ENCODE measurements around the gene LUM. TPM values are rescaled to one million over a fixed set of nuclear protein-coding genes. Genes with fewer than 3 reads are reported as not detected.
A peak's percentile ranks its signal among the peaks of the same experiment; 100 is the strongest.

Gene LUM
- total RNA-seq, 1 donor from 2014 or later, result 481 TPM

GRCh38 chr12:91099341-91099740, 12.0 kb downstream of the LUM start:
- peaks cover 58% of the 10 kb centered on the region for H3K4me1 Mint-ChIP-seq (ENCODE audit: low read depth)
- peaks cover 2% of the 10 kb centered on the region for H3K9me3 Mint-ChIP-seq (ENCODE audit: low read depth)
- no peak for TF ChIP-seq CTCF (IDR thresholded peaks at IDR 0.05)
- peak overlapping the region; percentile 83 for H3K27ac Mint-ChIP-seq (ENCODE audit: unreplicated experiment)
- DNase-seq (ENCODE audit: low spot score), result no peak
- no peak overlapping the region for H3K4me3 Mint-ChIP-seq (ENCODE audit: unreplicated experiment)
- H3K27me3 Mint-ChIP-seq (ENCODE audit: low read depth), result no peaks in the 10 kb centered on the region
- peaks cover 9% of the 10 kb centered on the region for H3K36me3 Mint-ChIP-seq (ENCODE audit: low read depth)

- DNase-seq (ENCODE audit: low spot score), result no peak
- peak overlapping the region; percentile 83 for H3K27ac Mint-ChIP-seq (ENCODE audit: unreplicated experiment)
- H3K4me1 Mint-ChIP-seq (ENCODE audit: low read depth), result peaks cover 62% of the 10 kb centered on the region
- no peaks in the 10 kb centered on the region for H3K27me3 Mint-ChIP-seq (ENCODE audit: low read depth)
- H3K4me3 Mint-ChIP-seq (ENCODE audit: unreplicated experiment), result no peak overlapping the region
- peaks cover 7% of the 10 kb centered on the region for H3K36me3 Mint-ChIP-seq (ENCODE audit: low read depth)
- peaks cover 2% of the 10 kb centered on the region for H3K9me3 Mint-ChIP-seq (ENCODE audit: low read depth)
- no peak for TF ChIP-seq CTCF (IDR thresholded peaks at IDR 0.05)
Observed at GRCh38 chr12:91098941-91099340, 12.4 kb downstream of the LUM start.

- H3K27ac Mint-ChIP-seq (ENCODE audit: unreplicated experiment), result peak overlapping the region; percentile 96
- DNase-seq (ENCODE audit: low spot score), result no peak
- peaks cover 2% of the 10 kb centered on the region for H3K9me3 Mint-ChIP-seq (ENCODE audit: low read depth)
- H3K36me3 Mint-ChIP-seq (ENCODE audit: low read depth), result peaks cover 5% of the 10 kb centered on the region
- no peak for TF ChIP-seq CTCF (IDR thresholded peaks at IDR 0.05)
- no peaks in the 10 kb centered on the region for H3K27me3 Mint-ChIP-seq (ENCODE audit: low read depth)
- H3K4me1 Mint-ChIP-seq (ENCODE audit: low read depth), result peaks cover 67% of the 10 kb centered on the region
- H3K4me3 Mint-ChIP-seq (ENCODE audit: unreplicated experiment), result no peak overlapping the region
Observed at GRCh38 chr12:91098461-91098860, 12.8 kb downstream of the LUM start.

- no peak overlapping the region for H3K4me3 Mint-ChIP-seq (ENCODE audit: unreplicated experiment)
- H3K27me3 Mint-ChIP-seq (ENCODE audit: low read depth), result no peaks in the 10 kb centered on the region
- peaks cover 10% of the 10 kb centered on the region for H3K36me3 Mint-ChIP-seq (ENCODE audit: low read depth)
- no peak for DNase-seq (ENCODE audit: low spot score)
- TF ChIP-seq CTCF (IDR thresholded peaks at IDR 0.05), result no peak
- H3K27ac Mint-ChIP-seq (ENCODE audit: unreplicated experiment), result no peak overlapping the region
- H3K4me1 Mint-ChIP-seq (ENCODE audit: low read depth), result peaks cover 51% of the 10 kb centered on the region
- H3K9me3 Mint-ChIP-seq (ENCODE audit: low read depth), result peaks cover 16% of the 10 kb centered on the region
Observed at GRCh38 chr12:91094957-91095356, 16.3 kb downstream of the LUM start.

- Mint-ChIP-seq H3K27ac (ENCODE audit: unreplicated experiment) (peak overlapping the region; percentile 82), H3K4me3 (ENCODE audit: unreplicated experiment) (peak overlapping the region; percentile 21), H3K4me1 (ENCODE audit: low read depth) (peaks cover 43% of the 10 kb centered on the region), H3K36me3 (ENCODE audit: low read depth) (peaks cover 16% of the 10 kb centered on the region), H3K9me3 (ENCODE audit: low read depth) (peaks cover 24% of the 10 kb centered on the region), H3K27me3 (ENCODE audit: low read depth) (no peaks in the 10 kb centered on the region)
- TF ChIP-seq CTCF (IDR thresholded peaks at IDR 0.05), result no peak
- DNase-seq (ENCODE audit: low spot score), result no peak
Observed at GRCh38 chr12:91094032-91094662, 17.1 kb downstream of the LUM start.
